ENCODE data around the gene DEDD. TPM values are rescaled to one million over a fixed set of nuclear protein-coding genes. Genes with fewer than 3 reads are reported as not detected.

The DEDD gene
- total RNA-seq, 2 experiments from 2014 or later: 35.0 to 40.2 TPM

Other genes starting within 250 kb of the DEDD start
- gene ITLN1, start 247.5 kb downstream of the DEDD start, total RNA-seq: not detected
- gene ITLN2, start 177.9 kb downstream of the DEDD start, total RNA-seq: not detected
- 10 to 100 TPM; 21.3 to 25.3 TPM for gene F11R, start 111.5 kb downstream of the DEDD start, total RNA-seq
- 10 to 100 TPM; 70.2 to 77.7 TPM for gene TSTD1, start 93.7 kb downstream of the DEDD start, total RNA-seq
- 10 to 100 TPM; 43.4 to 43.7 TPM for gene USF1, start 86.7 kb downstream of the DEDD start, total RNA-seq
- 100 to 1,000 TPM; 171 to 178 TPM for gene ARHGAP30, start 62.8 kb downstream of the DEDD start, total RNA-seq
- under 1 TPM in 1 of 2 experiments, not detected in 1; 0.05 TPM for gene NECTIN4, start 43.1 kb downstream of the DEDD start, total RNA-seq
- 1 to 10 TPM; 1.2 to 1.6 TPM for gene KLHDC9, start 34.3 kb downstream of the DEDD start, total RNA-seq
- 100 to 1,000 TPM; 152 to 155 TPM for gene PFDN2, start 14.6 kb downstream of the DEDD start, total RNA-seq
- gene NIT1, start 14.6 kb downstream of the DEDD start, total RNA-seq: 10 to 100 TPM; 65.2 to 66.5 TPM
- 10 to 100 TPM; 87.7 to 91.0 TPM for gene UFC1, start 21.3 kb upstream of the DEDD start, total RNA-seq
- gene USP21, start 26.8 kb upstream of the DEDD start, total RNA-seq: 10 to 100 TPM; 25.4 to 28.6 TPM
- gene PPOX, start 33.8 kb upstream of the DEDD start, total RNA-seq: 10 to 100 TPM; 27.0 to 30.7 TPM
- 10 to 100 TPM; 46.3 to 50.9 TPM for gene B4GALT3, start 44.8 kb upstream of the DEDD start, total RNA-seq
- 1 to 10 TPM; 2.3 to 3.0 TPM for gene ADAMTS4, start 66.4 kb upstream of the DEDD start, total RNA-seq
- gene NDUFS2, start 69.7 kb upstream of the DEDD start, total RNA-seq: 100 to 1,000 TPM in 1 of 2 experiments, 10 to 100 TPM in 1; 98.3 to 103 TPM
- 1 to 10 TPM in 1 of 2 experiments, under 1 TPM in 1; 0.99 to 2.0 TPM for gene FCER1G, start 82.6 kb upstream of the DEDD start, total RNA-seq
- not detected for gene APOA2, start 91.0 kb upstream of the DEDD start, total RNA-seq
- 10 to 100 TPM; 14.8 to 15.4 TPM for gene TOMM40L, start 93.4 kb upstream of the DEDD start, total RNA-seq
- not detected for gene NR1I3, start 105.5 kb upstream of the DEDD start, total RNA-seq
- under 1 TPM in 1 of 2 experiments, not detected in 1; 0.22 TPM for gene PCP4L1, start 126.1 kb upstream of the DEDD start, total RNA-seq
- gene MPZ, start 177.3 kb upstream of the DEDD start, total RNA-seq: 1 to 10 TPM; 3.7 to 5.8 TPM
- gene SDHC, start 181.7 kb upstream of the DEDD start, total RNA-seq: 100 to 1,000 TPM; 212 to 215 TPM
- under 1 TPM in 1 of 2 experiments, not detected in 1; 0.29 TPM for gene CFAP126, start 235.2 kb upstream of the DEDD start, total RNA-seq

All from activated CD4-positive, alpha-beta memory T cell treated with anti-CD3 and anti-CD28 coated beads for 36 hours (primary cell).